WI38 (cell line): Measurements from ENCODE around the gene NTHL1.

ENCODE experiments used
- H3K4me3 ChIP-seq: 2 replicates; pipeline ENCODE4 v1.5.1; 2011; ENCODE audit warnings: low read depth, mild to moderate bottlenecking, control low read depth, low read length
- TF ChIP-seq, protein P1 (sequence below): IDR thresholded peaks from 2 replicates; pipeline ENCODE4 v1.5.1; 2012; ENCODE audit warnings: low read depth, mild to moderate bottlenecking, control low read depth, low read length

The NTHL1 gene

DNA sequence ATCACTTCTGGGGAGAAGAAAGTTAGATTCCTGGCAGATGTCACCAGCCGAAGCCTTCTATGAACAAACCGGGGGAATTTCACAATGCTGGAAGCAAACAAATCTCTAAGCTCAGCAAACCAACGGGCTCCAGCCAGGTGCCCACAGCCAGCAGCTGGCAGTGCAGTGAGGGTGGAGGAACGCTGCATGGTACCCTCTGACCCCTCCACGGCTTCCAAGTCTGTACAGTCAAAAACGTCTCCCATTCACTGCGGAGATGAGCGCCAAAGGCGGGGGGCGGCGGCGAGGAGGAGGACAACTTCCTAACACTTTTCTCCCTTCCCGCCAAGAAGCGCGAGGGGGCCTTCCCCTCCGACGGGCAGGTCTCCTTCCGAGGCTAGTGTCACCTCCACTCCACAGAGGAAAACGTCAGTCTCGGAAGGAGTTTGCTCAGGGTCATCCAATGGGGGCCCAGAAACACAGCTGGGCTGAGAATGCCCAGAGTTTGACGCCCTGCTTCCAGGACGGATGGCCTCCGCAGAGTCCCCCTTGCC lies 38.9 kb downstream of the NTHL1 start:
- H3K4me3 ChIP-seq, result peak overlapping the region; percentile 84
- TF ChIP-seq, protein P1, sequence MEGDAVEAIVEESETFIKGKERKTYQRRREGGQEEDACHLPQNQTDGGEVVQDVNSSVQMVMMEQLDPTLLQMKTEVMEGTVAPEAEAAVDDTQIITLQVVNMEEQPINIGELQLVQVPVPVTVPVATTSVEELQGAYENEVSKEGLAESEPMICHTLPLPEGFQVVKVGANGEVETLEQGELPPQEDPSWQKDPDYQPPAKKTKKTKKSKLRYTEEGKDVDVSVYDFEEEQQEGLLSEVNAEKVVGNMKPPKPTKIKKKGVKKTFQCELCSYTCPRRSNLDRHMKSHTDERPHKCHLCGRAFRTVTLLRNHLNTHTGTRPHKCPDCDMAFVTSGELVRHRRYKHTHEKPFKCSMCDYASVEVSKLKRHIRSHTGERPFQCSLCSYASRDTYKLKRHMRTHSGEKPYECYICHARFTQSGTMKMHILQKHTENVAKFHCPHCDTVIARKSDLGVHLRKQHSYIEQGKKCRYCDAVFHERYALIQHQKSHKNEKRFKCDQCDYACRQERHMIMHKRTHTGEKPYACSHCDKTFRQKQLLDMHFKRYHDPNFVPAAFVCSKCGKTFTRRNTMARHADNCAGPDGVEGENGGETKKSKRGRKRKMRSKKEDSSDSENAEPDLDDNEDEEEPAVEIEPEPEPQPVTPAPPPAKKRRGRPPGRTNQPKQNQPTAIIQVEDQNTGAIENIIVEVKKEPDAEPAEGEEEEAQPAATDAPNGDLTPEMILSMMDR, result no peak

DNA sequence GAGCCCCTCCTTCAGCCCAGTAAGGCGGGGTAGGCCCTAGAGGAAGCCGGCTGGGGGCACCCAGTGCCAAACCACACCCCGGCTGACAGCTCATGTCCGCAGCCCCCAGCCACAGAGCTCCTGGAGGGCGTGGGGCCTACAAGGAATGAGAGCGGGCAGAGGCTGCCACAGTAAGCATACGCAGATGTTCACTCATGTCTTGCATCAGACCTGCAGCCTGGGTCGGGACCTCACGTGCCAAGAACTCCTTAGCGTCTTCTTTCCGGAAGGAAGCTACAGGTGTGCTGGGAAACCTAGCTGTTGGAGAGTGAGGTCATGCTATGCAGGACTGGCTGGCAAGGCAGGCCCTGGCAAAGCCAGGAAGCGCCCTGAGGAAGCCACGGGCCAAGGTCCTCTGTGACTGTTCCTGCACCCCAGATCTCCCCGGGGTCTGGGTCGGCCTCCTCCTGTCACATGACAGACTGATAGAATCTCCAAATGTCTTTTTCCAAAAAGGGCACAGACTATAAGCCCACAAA lies 39.6 kb downstream of the NTHL1 start:
- H3K4me3 ChIP-seq, result peak overlapping the region; percentile 84
- TF ChIP-seq, protein P1, result no peak

GRCh38 chr16:2007081-2007836 lies 40.4 kb downstream of the NTHL1 start:
- H3K4me3 ChIP-seq, result peak overlapping the region; percentile 84
- TF ChIP-seq, protein P1, result no peak

- no peak overlapping the region for H3K4me3 ChIP-seq
- TF ChIP-seq, protein P1, result no peak
These were observed 41.3 kb downstream of the NTHL1 start for GRCh38 chr16:2006317-2006716.

GRCh38 chr16:2005646-2006045 lies 42.0 kb downstream of the NTHL1 start:
- H3K4me3 ChIP-seq, result no peak overlapping the region
- TF ChIP-seq, protein P1, result no peak

DNA sequence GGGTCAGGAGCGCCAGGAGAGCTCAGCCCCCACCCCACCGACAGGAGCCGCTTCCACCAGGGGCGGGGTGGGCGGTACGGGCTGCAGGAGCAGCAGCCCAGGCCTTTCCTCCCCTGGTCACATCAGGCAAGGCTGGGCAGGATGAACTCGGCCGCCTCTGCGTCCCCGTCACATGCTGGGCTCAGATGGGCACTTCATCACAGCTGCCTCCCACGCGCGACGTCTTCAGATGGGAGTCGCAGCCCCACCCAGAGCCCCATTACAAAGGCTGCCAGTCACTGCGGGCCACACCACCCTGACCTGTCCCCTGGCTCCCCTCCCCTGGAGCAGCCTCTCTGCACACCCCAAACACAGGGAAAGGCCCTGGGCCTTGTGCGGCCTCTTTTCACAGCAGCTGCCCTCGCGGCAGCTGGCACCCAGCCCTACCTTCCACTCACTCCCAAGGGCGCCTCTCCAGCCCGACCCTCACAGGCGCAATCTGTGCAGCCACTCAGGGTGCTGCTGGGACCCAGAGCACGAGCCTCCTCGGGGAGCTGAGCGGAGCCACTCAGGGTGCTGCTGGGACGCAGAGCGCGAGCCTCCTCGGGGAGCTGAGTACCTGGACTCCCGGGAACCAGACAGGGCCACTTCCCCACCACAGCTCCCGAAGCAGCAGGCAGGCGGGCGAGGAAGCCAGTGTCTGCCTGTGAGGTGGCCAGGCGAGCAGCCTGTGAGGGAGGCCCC lies 42.7 kb downstream of the NTHL1 start:
- H3K4me3 ChIP-seq, result no peak overlapping the region
- TF ChIP-seq, protein P1, result no peak
